Ovary (tissue), 3 donors: ENCODE data around the gene ASCC3.

Experiments
- CTCF ChIP-seq, 3 donors: fragments of 450-650 bp in 2 of 3; fragments of 200-600 bp in 1 of 3; IDR thresholded peaks; one replicate each; pipeline versions ENCODE4 v1.5.1 to v1.8.0; 2016 to 2022; ENCODE audit warnings: antibody characterized with exemption in 3 of 3, mild to moderate bottlenecking in 1 of 3
- EP300 ChIP-seq: sonication (generic); formaldehyde crosslinking; IDR thresholded peaks from one replicate; pipeline ENCODE4 v1.6.1; 2017; ENCODE audit warnings: antibody characterized with exemption
- donor health status: DM: no; HTN: no; CAD: no.

DNA sequence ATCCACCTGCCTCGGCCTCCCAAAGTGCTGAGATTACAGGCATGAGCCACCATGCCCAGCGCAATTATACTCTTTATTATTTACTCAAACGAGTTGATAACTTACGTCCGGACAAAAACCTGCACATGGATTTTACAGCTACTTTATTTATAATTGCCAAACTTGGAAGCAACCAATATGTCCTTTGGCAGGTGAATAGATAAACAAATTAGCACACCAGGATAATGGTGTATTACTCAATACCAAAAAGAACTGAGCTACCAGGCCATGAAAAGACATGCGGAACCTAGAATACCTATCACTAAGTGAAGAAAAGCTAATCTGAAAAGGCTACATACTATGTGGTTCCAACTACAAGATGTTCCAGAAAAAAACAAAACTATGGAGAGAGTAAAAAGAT is 168.1 kb downstream of the ASCC3 start:
- TF ChIP-seq CTCF (IDR thresholded peaks at IDR 0.05) (no peak), EP300 (no peak)
